ENCODE data around the gene HM13. TPM values are rescaled to one million over a fixed set of nuclear protein-coding genes. Genes with fewer than 3 reads are reported as not detected.
A peak's percentile ranks its signal among the peaks of the same experiment; 100 is the strongest.

The HM13 gene
- total and polyA plus RNA-seq, 9 of the 15 experiments (the other 6 are each of a cell fraction or from before 2014, with no cell fraction given) = 7.7 to 136 (median 74.5) TPM

- peak overlapping the region; percentile 47; the same call in 2 of the 3 replicates for H3K27ac ChIP-seq (ENCODE audit: extremely low read depth, low read depth, low read length)
Measured at GRCh38 chr20:31595380-31595653, 81.1 kb downstream of the HM13 start.

More at GRCh38 chr20:31595380-31595653, 81.1 kb downstream of the HM13 start:
- H3K9me3 ChIP-seq (replicated peaks; ENCODE audit: control insufficient read depth, insufficient read depth, low read depth, low read length) = no peaks in the 10 kb centered on the region
- no peak for DNase-seq (ENCODE audit: extremely low read depth in 1 of 4, low spot score in 3 of 4)
- ChIA-PET POLR2A (interaction anchor here (2.4 kb wide), 1 partner anchor 10 kb away, joined by 17 read pairs; the partner anchor contains the start of gene ID1), CTCF (ENCODE audit: low intra/inter-chr PET ratio) (interaction anchor here (0.5 kb wide), 1 partner anchor 113 kb away, joined by 3 read pairs; no protein-coding TSS in a partner anchor)
- H3K4me1 ChIP-seq (replicated peaks in 1 of 2; ENCODE audit: control insufficient read depth in 2 of 2, insufficient read depth in 2 of 2, low read length in 2 of 2) = peaks cover 28 to 35% of the 10 kb centered on the region in 2 experiments
- peak overlapping the region; percentile 80 for H2AFZ ChIP-seq (ENCODE audit: low read depth, low read length)
- no peaks in the 10 kb centered on the region for H3K9me1 ChIP-seq (ENCODE audit: control insufficient read depth, insufficient read depth, low read length)
- in situ Hi-C loops (cut with MboI) (loop anchor here (25.0 kb wide), 1 partner anchor 1042 kb away; no protein-coding TSS in a partner anchor), intact Hi-C loops (cut with micrococcal nuclease) (no loop called here)
- no peak overlapping the region for H3K4me2 ChIP-seq (ENCODE audit: insufficient read depth, low read length)
- peak; percentile 51 for FAIRE-seq
- BruUV-seq (replicated peaks) = no TSS peak
- H3K36me3 ChIP-seq (ENCODE audit: control insufficient read depth, insufficient read depth, low read length) = no peaks in the 10 kb centered on the region
- H3K27me3 ChIP-seq (ENCODE audit: control insufficient read depth in 2 of 2, insufficient read depth in 2 of 2, low read length in 2 of 2) = no peaks in the 10 kb centered on the region
- H4K20me1 ChIP-seq (replicated peaks; ENCODE audit: control insufficient read depth, insufficient read depth, low read length) = no peaks in the 10 kb centered on the region
- H3K9ac ChIP-seq (ENCODE audit: insufficient read depth in 1 of 2, low read depth in 2 of 2, low read length in 2 of 2) = peak overlapping the region; percentile 36 to 85; a peak in 1 of 4 replicates
- WGBS (ENCODE audit: insufficient coverage, low coverage, missing lambda C conversion rate) = 63% methylated on average over 3 of the region's 3 CpGs
- no peak for ATAC-seq
- no peaks in the 10 kb centered on the region; the same call in 2 of the 3 replicates for H3K79me2 ChIP-seq (ENCODE audit: control insufficient read depth, insufficient read depth, low read length)
- no peak overlapping the region for H3K4me3 ChIP-seq
- TF ChIP-seq RBM25 (IDR thresholded peaks at IDR 0.05; ENCODE audit: low read depth, low read length, severe bottlenecking) (peak; percentile 95), KDM1A (IDR thresholded peaks at IDR 0.05) (peak; percentile 88 to 95; a peak in 3 of 4 replicates), KLF10 (CRISPR knock-in tag; IDR thresholded peaks at IDR 0.05) (no peak), HDAC2 (IDR thresholded peaks at IDR 0.05) (peak; percentile 92), LEF1 (IDR thresholded peaks at IDR 0.05) (no peak), RCOR1 (IDR thresholded peaks at IDR 0.05; ENCODE audit: borderline replicate concordance in 1 of 2, low read depth in 2 of 2, low read length in 2 of 2) (peak in 1 of 2 experiments; percentile 64; a peak in 2 of 4 replicates), ZFP36 (IDR thresholded peaks at IDR 0.05; ENCODE audit: low read depth, low read length, partially characterized antibody) (peak; percentile 92), ZNF282 (CRISPR knock-in tag; IDR thresholded peaks at IDR 0.05) (no peak), ZBTB7A (IDR thresholded peaks at IDR 0.05; ENCODE audit: borderline replicate concordance, control insufficient read depth, low read depth, low read length) (no peak), CHD4 (IDR thresholded peaks at IDR 0.05; ENCODE audit: insufficient read depth, insufficient replicate concordance, low read depth, low read length, poor library complexity, severe bottlenecking) (peak; percentile 79), FOXM1 (IDR thresholded peaks at IDR 0.05; ENCODE audit: low read depth) (0 out of 2 replicates have a peak, but pooled peaks have one; percentile 27), FOXM1 (CRISPR knock-in tag; IDR thresholded peaks at IDR 0.05; ENCODE audit: low read depth) (no peak), HDAC1 (IDR thresholded peaks at IDR 0.05) (peak in 1 of 2 experiments; percentile 77; a peak in 1 of 4 replicates), ADNP (tag; IDR thresholded peaks at IDR 0.05) (peak; percentile 85; the same call in 1 of the 2 replicates), TFAM (CRISPR knock-in tag; conservative IDR thresholded peaks at IDR 0.05) (no peak)
